ENCODE data around the gene CYP2R1.

- TF ChIP-seq CTCF (IDR thresholded peaks at IDR 0.05) (no peak), POLR2A (IDR thresholded peaks at IDR 0.05) (no peak)
These were observed 10.8 kb upstream of the CYP2R1 start for GRCh38 chr11:14902650-14903350.

Data from tibial nerve (tissue), 3 donors.